ENCODE measurements around the gene TMEM132E.

The TMEM132E gene

GRCh38 chr17:34665150-34665806 lies 85.9 kb downstream of the TMEM132E start:
- DNase-seq (ENCODE audit: low spot score), result no peak

GRCh38 chr17:34665819-34666763 lies 86.7 kb downstream of the TMEM132E start:
- no peak for DNase-seq (ENCODE audit: low spot score)

- no peak for DNase-seq (ENCODE audit: low spot score)
Observed at GRCh38 chr17:34667656-34668055, 88.3 kb downstream of the TMEM132E start.

- DNase-seq (ENCODE audit: low spot score), result no peak
Observed at GRCh38 chr17:34668206-34668605, 88.8 kb downstream of the TMEM132E start.

GRCh38 chr17:34669511-34669910 lies 90.1 kb downstream of the TMEM132E start:
- DNase-seq (ENCODE audit: low spot score), result no peak

- DNase-seq (ENCODE audit: low spot score), result no peak
Observed at GRCh38 chr17:34670618-34671017, 91.2 kb downstream of the TMEM132E start.

- DNase-seq (ENCODE audit: low spot score), result no peak
Observed at GRCh38 chr17:34671191-34671590, 91.8 kb downstream of the TMEM132E start.

GRCh38 chr17:34672176-34672785 lies 92.9 kb downstream of the TMEM132E start:
- DNase-seq (ENCODE audit: low spot score), result no peak

- DNase-seq (ENCODE audit: low spot score), result no peak
Observed at GRCh38 chr17:34673516-34673915, 94.1 kb downstream of the TMEM132E start.

- no peak for DNase-seq (ENCODE audit: low spot score)
Observed at GRCh38 chr17:34673995-34674890, 94.9 kb downstream of the TMEM132E start.

- no peak for DNase-seq (ENCODE audit: low spot score)
Observed at GRCh38 chr17:34675143-34675542, 95.8 kb downstream of the TMEM132E start.

- DNase-seq (ENCODE audit: low spot score), result no peak
Observed at GRCh38 chr17:34675605-34676004, 96.2 kb downstream of the TMEM132E start.

- no peak for DNase-seq (ENCODE audit: low spot score)
Observed at GRCh38 chr17:34680151-34680550, 100.8 kb downstream of the TMEM132E start.

- DNase-seq (ENCODE audit: low spot score), result no peak
Observed at GRCh38 chr17:34682305-34682704, 102.9 kb downstream of the TMEM132E start.

- no peak for DNase-seq (ENCODE audit: low spot score)
Observed at GRCh38 chr17:34683390-34683789, 104.0 kb downstream of the TMEM132E start.

Data from AG08396 (cell line).